AG09309 (cell line): ENCODE measurements around the gene PPIP5K2.

Experiments used
- DNase-seq: peaks from one replicate; pipeline ENCODE4 v3.0.0-alpha.2; 2010; ENCODE audit warnings: low read depth
- H3K4me3 ChIP-seq: 2 replicates; pipeline ENCODE4 v1.5.1; 2011; ENCODE audit warnings: mild to moderate bottlenecking, low read depth, low read length, moderate library complexity; ENCODE audit not compliant: control insufficient read depth
- TF ChIP-seq, protein P1 (sequence below): IDR thresholded peaks from 2 replicates; pipeline ENCODE4 v1.5.1; 2011; ENCODE audit warnings: mild to moderate bottlenecking, low read depth, low read length, inconsistent platforms; ENCODE audit not compliant: insufficient read depth, control insufficient read depth; ENCODE audit errors: missing control alignments

Gene PPIP5K2

DNA sequence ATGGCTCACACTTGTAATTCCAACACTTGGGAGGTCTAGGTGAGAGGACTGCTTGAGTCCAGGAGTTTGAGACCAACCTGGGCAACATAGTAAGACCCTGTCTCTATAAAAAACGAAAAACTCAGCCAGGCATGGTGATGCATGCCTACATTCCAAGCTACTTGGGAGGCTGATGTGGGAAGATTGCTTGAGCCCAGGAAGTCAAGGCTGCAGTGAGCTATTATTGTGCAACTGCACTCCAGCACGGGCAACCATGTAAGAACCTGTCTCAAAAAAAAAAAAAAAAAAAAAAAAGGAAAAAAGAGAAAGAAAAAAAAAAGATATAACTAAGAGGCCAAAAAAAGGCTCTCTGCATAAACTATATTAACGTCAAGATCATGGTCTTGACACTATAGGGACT is 27.4 kb upstream of the PPIP5K2 start:
- no peak overlapping the region for H3K4me3 ChIP-seq
- no peak for DNase-seq
- TF ChIP-seq, protein P1, sequence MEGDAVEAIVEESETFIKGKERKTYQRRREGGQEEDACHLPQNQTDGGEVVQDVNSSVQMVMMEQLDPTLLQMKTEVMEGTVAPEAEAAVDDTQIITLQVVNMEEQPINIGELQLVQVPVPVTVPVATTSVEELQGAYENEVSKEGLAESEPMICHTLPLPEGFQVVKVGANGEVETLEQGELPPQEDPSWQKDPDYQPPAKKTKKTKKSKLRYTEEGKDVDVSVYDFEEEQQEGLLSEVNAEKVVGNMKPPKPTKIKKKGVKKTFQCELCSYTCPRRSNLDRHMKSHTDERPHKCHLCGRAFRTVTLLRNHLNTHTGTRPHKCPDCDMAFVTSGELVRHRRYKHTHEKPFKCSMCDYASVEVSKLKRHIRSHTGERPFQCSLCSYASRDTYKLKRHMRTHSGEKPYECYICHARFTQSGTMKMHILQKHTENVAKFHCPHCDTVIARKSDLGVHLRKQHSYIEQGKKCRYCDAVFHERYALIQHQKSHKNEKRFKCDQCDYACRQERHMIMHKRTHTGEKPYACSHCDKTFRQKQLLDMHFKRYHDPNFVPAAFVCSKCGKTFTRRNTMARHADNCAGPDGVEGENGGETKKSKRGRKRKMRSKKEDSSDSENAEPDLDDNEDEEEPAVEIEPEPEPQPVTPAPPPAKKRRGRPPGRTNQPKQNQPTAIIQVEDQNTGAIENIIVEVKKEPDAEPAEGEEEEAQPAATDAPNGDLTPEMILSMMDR, result no peak

DNA sequence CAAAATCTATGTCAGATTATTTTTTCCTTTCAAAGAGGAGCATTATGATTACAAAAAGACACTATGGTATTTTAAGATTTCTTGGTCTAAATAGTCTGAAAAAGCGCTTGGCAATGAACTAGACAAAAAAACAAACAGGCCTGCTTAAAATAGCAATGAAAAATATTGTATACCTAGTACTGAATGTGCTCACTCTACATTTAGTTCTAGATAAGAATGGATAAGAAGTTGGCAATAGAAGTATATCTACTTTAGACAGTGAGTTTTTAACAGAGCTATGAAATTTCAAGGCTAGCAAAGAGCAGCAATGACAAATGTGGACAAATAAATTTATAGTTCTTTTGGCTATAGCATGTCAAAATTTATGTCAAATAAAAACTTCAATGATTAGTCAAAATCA is 26.4 kb upstream of the PPIP5K2 start:
- DNase-seq, result no peak
- H3K4me3 ChIP-seq, result no peak overlapping the region
- TF ChIP-seq, protein P1, result no peak

- H3K4me3 ChIP-seq, result no peak overlapping the region
- TF ChIP-seq, protein P1, result no peak
- no peak for DNase-seq
Measured at GRCh38 chr5:103094737-103095136, 25.4 kb upstream of the PPIP5K2 start.

DNA sequence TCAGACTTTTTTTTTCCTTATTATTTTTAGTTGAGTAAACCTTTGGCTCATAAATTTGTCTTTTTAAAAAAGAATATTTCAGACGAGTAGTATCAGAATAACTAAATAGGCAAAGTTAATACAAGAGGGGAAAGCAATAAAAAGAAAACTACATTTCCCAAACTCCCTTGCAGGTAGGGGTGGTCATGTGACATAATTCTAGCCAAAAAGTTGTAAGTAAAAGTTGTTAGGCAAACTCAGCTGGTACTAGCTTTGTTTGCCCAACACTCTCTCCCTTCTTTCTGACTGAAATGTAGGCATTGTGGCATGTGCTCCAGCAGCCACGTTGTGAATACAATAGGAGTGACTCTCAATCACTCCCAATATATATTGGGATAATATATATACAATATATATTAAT is 21.1 kb upstream of the PPIP5K2 start:
- DNase-seq, result no peak
- TF ChIP-seq, protein P1, result no peak
- H3K4me3 ChIP-seq, result no peak overlapping the region

DNA sequence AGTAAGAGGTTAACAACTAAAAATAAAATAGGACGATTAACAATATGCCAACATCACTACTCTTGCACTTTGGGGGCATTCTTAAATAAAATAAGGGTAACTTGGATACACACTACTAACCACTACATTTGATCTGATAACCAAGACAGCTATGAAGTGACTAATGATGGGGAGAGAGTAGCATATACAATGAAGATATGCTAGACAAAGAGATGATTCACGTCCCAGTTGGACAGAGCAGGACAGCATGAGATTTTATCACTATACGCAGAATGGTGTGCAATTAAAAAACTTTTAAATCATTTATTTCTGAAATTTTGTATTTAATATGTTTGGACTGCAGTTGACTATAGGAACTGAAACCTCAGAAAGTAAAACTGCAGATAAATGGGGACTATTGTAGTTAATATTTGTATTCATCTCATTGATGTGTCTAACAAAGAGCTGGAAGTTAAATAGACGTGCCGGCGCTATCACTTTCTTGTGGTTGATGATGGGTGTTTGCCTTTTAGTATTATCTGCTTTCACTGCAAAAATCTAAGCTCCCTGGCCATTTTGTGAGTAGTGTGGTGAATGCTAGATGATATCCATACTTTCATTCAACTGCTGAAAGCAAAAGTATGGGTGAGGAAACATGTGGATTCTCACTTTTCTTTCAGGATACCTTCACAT is 18.9 kb upstream of the PPIP5K2 start:
- TF ChIP-seq, protein P1, result no peak
- no peak for DNase-seq

GRCh38 chr5:103102234-103102633 is 17.9 kb upstream of the PPIP5K2 start:
- TF ChIP-seq, protein P1, result no peak
- H3K4me3 ChIP-seq, result no peak overlapping the region
- DNase-seq, result no peak

More for the DNA sequence above, 18.9 kb upstream of the PPIP5K2 start:
- H3K4me3 ChIP-seq, result no peak overlapping the region
